HepG2 (cell line): ENCODE data around the gene WDR93. TPM values are rescaled to one million over a fixed set of nuclear protein-coding genes. Genes with fewer than 3 reads are reported as not detected.

Experiments used
- HNF1A ChIP-seq, 2 experiments: sonication (generic) in 1 of 2; formaldehyde crosslinking in 1 of 2; IDR thresholded peaks; 2 replicates each; pipeline versions ENCODE4 v1.4.0 to v1.6.1; 2016 to 2020; ENCODE audit warnings: borderline replicate concordance in 1 of 2, low read depth in 1 of 2, mild to moderate bottlenecking in 1 of 2, missing genetic modification reagents in 1 of 2
- NFRKB ChIP-seq: fragments of 450-650 bp; IDR thresholded peaks from 2 replicates; pipeline ENCODE4 v1.6.1; 2017
- ZFP91 ChIP-seq: sonication (generic); formaldehyde crosslinking; IDR thresholded peaks from 2 replicates; pipeline ENCODE4 v1.9.0; 2022; ENCODE audit warnings: missing genetic modification reagents, mild to moderate bottlenecking, borderline replicate concordance
- polyA plus RNA-seq, 8 experiments: library from polyadenylated mRNA; depleted of rRNA in 3 of 8; stranded (reverse) in 7 of 8; unstranded in 1 of 8; fragments of >200 nt; fragmentation: Illumina TruSeq in 4 of 8; extraction: Trizol in 4 of 8; gene quantifications; 2 replicates each; pipeline versions ENCODE4 v1.2.1 to v1.2.3, GENCODE V29; 2011 to 2016; ENCODE audit warnings: low read depth in 4 of 8, missing spikeins in 1 of 8, mixed read lengths in 1 of 8; ENCODE audit not compliant: insufficient read depth in 1 of 8
- total RNA-seq, 5 experiments: library from RNA; depleted of rRNA; stranded (reverse); fragments of >200 nt; fragmentation: Illumina TruSeq; extraction: Trizol; gene quantifications; 2 replicates each; pipeline ENCODE4 v1.2.3, GENCODE V29; 2016; ENCODE audit warnings: low read depth in 1 of 5

Gene WDR93
- total and polyA plus RNA-seq, 2 of the 13 experiments (the other 11 are each of a cell fraction or from before 2014, with no cell fraction given) = 0.07 TPM; not detected in 1

GRCh38 chr15:89760303-89761008 lies 69.8 kb downstream of the WDR93 start (continued):
- no peak for TF ChIP-seq HNF1A (IDR thresholded peaks at IDR 0.05; ENCODE audit: low read depth)
- no peak for TF ChIP-seq HNF1A (CRISPR knock-in tag; IDR thresholded peaks at IDR 0.05; ENCODE audit: borderline replicate concordance)
- no peak for TF ChIP-seq ZFP91 (CRISPR knock-in tag)
- TF ChIP-seq NFRKB = no peak
